NCI-H146 treated with DMSO at 0.1 percent for 48 hours (cell line): ENCODE results near the gene ZNF503.

Experiments used
- DNase-seq: peaks from one replicate; lab custom pipeline; 2025; ENCODE audit not compliant: unreplicated experiment; lab: John Stamatoyannopoulos, UW

The ZNF503 gene, protein sequence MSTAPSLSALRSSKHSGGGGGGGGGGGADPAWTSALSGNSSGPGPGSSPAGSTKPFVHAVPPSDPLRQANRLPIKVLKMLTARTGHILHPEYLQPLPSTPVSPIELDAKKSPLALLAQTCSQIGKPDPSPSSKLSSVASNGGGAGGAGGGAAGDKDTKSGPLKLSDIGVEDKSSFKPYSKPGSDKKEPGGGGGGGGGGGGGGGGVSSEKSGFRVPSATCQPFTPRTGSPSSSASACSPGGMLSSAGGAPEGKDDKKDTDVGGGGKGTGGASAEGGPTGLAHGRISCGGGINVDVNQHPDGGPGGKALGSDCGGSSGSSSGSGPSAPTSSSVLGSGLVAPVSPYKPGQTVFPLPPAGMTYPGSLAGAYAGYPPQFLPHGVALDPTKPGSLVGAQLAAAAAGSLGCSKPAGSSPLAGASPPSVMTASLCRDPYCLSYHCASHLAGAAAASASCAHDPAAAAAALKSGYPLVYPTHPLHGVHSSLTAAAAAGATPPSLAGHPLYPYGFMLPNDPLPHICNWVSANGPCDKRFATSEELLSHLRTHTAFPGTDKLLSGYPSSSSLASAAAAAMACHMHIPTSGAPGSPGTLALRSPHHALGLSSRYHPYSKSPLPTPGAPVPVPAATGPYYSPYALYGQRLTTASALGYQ

DNA sequence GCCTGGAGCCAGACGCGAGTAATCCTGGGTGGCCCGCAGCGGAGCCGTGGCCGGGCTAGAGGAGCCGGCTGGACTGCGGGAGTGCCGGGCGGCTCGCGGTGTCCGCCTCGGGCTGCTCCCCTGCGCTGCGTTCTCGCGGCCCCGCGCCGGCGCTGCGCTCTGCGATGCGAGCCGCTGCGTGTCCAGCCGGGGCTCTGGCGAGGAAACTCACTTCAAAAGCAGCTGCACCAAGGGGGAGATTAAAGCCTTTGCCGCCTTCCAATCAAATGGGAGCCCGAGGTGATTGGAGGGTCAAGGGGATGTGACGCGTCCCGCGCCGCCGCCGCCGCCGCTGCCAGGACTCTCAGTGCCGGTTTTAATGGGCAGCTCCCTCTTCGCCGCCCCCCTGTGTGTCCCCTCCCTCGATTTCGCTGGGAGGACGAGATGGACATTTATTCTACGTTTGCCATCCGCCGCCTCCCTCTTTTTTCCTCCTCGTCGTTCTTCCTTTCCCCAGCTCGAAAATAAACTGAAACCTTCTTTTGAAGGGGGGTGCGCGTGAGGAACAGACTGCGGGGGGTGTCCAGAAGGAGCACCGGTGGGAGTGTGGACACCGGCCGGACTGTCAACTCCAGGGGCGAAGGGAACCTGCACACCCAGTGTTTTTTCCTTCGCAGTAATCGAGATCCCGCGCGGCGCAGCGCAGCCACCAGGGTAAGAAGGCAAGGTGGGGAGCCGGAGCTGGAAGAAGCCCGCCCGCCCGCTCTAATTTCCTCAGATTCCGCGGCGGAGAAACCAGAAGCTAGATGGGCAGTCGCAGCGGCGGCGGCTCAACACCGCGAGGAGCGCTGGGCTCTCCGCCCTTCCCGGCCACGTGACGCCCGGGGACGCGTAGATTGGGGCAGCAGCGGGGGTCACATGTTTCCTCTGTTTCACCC is at the start of gene ZNF503:
TSS of gene ZNF503 (minus strand) at position 196 of the 917 bp plus-strand sequence. CDS start 345 bp downstream, outside the sequence.
- peak; percentile 93 for DNase-seq

DNA sequence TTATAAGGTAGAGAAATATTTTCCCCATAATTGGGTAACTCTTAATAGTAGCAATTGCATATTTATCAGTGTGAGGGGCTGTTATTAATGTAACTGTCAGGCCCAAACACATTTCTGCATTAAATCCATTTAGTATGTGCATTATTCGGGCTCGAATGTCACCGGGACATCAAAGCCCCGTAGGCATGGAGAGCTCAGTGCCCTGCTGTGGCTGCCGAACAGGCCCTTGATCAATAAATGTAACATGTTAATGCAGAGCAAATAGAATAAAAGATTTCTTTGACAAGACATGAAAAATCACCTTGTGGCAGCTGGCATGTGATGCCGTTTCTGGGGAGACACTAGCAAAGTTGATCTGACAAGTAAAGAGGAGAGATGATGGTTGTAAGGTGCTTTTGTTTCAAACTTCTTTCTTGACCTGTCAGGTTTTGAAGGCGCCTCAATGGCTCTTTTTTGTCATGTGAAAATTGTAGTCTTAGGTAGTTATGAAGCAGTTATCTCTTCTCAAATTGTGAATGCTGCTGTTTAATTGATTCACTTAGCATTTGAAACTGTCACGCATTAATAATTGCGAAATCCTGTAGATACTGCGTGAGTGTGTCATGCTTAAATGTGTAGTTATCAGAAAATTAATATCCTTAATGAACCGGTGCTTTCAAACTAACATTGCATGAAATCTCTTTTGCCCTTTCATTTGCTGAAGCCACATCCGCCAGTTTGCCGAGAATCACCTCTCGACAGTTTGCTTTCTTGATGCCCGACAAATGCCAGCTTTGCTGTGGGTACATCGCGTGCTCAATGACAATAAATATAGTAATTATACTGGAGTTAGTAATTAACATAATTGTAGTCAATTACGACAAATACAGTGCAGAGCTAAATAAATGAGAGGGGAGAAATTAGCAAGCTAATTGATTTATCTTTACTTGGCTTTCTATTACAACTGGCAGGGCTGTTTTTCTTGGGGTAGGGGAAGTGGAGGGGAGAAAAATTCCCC is 49.4 kb upstream of the ZNF503 start:
- DNase-seq = peak; percentile 53

DNA sequence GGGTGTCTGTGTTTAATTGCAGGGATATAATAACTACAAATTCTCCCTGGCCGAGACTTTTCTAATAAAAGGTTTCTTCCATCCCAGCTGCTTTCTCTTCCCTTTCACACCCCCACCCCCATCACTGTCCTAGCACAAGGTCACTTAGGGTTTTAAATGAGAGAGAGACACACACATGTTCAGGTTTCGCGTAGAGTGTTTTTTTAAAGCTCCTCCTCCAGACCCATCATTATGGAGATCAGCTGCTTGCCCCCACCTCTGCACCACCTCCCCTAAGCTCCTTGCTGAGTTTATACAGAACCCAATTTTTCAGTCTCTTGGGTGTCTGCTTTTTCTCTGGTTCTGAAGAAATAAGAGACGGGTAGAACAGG is 48.5 kb upstream of the ZNF503 start:
- DNase-seq = peak; percentile 53

DNA sequence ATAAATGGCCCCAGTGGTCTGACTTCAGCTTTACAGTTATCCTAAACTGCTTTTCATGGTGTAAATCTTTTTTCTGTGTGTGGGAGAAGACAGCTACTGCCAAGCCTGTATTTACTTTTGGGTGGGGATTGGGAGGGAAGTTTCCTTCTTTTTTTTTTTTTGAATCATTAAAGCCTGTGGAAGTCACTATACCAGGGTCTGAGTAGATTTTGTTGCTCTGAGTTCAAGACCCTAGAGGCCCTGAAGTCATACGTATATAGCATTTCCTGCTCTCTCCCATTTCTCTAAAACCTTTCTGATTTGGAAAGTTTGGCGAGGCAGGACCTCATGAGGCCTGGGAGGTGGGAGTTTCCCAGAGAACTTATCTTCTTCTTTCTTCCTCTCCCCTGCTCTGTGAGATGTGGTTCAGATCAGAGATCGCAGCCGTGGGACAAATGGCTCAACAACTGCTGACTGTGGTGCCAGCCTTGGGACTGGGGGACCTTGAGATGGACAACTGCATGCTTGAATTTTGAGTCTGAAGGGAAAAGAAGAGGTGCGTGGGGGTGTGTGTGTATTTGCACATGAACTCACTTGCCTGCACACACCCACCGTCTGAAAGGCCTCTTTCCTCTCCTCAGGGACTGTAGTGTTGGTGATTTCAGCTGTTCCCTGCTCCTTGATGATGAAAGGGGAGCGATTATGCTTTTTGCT is 48.0 kb upstream of the ZNF503 start:
- DNase-seq = no peak

DNA sequence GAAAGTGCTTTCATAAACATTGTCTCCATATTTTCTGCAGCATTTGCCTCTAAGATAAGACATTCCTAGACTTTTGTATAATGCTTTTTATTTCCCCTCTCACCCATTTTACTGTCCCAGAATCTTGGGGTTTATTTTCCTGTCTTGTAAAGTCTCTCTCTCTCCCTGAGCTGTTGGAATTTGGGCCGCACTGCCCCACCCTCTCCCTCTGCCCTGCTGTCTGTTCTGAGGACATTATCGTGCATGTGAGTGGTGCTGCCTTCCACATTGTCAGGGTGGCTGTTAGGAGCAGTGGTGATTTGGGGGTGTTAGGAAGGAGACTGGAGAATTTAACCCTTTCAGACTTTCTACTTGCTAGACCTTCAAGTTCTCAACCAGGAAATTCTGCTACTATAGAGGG is 46.6 kb upstream of the ZNF503 start:
- DNase-seq = no peak

DNA sequence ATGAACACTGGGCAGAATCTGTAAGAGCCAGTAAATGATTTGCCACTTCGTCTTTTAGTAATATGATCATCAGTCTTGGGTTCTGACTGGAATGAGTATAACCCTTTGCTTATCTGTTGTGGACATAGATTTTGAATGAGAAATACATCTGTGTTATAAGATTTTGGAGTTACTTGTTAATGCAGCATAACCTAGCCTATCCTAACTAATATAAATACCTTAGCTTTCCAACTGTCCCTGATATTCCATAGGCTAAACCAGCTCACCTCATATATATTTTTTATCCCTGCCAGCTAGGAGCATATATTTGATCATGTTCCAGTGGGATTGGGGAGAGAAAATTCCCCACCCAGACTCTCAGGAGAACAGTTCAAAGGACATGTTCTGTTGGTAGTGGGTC is 44.9 kb upstream of the ZNF503 start:
- DNase-seq = no peak

DNA sequence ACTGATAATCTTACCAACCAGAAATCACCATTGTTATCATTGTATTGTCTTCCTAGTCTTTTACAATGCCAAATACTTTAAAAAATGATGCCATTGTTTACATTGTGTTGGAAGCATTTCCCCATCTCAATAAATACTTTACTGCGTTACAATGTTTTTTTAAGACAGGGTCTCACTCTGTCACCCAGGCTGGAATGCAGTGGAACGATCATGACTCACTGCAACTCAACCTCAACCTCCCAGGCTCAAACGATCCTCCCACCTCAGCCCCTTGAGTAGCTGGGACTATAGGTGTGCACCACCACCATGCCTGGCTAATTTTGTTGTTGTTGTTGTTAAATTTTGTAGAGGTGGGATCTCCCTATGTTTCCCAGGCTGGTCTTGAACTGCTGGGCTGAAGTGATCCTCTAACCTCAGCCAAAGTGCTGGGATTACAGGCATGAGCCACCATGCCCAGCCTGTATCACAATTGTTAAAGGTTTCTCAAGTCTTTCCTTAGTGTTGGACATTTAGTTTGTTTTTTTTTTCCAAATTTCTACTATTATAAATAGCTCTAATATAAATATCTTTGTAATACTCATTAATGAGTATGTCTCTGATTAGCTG is 43.3 kb upstream of the ZNF503 start:
- no peak for DNase-seq

DNA sequence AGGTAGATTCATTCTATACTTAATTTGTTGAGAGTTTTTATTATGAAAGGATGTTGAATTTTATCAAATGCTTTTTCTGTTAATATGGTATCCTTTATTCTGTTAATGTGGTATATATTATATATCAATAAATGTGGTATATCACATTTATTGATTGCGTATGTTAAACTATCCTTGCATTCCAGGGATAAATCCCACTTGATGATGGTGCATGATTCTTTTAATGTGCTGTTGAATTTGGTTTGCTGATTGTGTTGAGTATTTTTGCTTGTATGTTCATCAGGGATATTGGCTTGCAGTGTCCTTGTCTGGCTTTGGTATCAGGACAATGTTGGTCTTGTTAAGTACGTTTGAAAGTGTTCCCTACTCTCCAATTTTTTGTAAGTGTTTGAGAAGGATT is 41.8 kb upstream of the ZNF503 start:
- DNase-seq = no peak

DNA sequence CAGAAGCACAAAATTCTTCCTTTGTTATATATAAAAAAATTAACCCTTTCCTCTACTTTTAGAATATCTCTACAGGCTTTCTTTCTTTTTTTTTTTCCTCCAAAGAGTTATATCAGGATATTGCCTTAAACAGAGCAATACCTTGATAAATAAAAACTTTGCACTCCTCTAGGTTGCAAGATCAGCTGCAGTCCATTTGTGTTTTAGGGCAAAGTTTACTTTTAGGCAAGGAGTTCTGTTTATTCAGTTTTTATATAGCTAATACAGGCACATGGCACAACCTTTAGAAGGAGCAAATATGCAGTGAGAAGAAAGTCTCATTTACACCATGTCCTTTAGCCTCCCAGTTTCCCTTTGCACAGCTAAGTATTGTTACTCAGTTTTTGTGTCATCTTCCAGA is 40.1 kb upstream of the ZNF503 start:
- no peak for DNase-seq

DNA sequence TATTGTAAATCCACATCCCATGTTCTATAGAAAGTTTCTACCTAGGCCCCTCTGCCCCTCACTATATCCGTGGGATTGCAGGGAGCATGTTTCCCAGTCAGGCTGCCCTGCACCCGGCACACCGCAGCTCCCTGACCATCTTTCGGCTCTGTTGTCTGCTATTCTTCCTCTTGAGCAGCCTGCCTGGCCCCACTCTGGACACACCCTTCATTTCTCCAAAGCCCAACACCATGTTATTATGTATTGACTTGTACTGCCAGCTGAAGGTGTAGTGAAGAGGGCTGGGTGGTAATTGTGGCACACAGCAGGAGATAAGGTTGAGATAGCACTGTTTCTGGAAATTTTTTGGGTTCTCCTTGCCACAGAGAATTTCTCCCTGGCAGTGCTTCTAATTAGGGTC is 39.6 kb upstream of the ZNF503 start:
- peak; percentile 29 for DNase-seq

DNA sequence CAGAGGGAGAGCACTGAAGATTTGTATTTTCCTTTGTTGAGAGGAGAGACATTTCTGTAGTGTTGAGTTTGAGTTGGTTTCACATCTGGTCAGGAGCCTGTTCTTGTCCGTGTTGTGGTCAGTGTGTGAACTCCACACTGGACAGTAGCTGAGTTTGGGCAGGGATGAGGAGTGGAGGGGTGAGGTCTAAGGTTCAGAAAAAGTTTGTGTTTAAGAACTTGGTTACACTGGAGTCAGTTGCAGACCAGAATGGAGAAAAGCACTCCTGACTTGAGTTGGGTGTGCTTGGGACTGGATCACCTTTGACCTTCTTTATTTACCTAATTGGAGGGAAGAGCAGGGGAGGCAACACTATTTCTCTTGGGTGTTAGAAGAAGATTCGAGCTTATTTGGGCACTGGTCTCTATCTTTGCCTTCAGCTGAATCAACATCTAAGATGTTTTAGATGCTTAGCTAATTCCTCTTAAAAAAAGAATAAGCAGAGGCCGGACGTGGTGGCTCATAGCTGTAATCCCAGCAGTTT is 38.8 kb upstream of the ZNF503 start:
- DNase-seq = no peak

DNA sequence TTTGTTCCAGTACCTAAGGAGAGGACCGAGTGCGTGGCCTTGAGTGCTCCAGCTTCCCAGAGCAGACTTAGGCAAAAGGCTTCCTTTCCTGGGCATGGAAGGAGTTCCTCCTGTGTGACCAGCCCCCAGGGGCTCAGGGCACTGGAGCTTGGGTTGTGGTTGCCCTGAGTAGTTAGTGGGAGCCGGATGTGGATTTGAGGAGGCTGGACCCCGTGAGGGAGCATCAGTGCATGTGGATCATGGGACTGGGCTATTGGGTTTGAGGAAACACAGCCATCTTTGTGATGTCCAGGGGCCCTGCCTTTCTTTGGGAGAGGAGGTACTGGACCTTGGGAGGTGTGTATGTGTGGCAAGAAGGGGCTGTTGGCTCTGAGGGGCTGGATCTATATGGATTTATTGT is 38.2 kb upstream of the ZNF503 start:
- no peak for DNase-seq

DNA sequence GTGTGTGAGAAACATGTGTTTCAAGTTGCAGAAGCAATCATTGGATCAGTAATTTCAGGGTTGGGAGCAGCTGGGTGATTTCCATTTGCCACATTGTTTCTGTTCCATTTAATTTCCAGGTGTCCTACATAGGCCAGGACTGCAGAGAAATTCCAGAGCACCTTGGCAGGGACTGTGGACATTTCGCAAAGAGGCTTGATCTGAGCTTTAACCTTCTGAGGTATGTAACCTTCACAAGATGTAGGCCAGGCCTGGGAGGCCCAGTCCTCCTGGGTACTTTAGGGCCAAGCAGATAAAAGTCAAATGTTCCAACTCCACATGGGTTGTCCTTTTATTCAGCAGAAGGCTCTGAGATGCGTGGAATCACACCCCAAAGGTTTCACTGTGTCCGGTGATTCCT is 36.7 kb upstream of the ZNF503 start:
- no peak for DNase-seq

DNA sequence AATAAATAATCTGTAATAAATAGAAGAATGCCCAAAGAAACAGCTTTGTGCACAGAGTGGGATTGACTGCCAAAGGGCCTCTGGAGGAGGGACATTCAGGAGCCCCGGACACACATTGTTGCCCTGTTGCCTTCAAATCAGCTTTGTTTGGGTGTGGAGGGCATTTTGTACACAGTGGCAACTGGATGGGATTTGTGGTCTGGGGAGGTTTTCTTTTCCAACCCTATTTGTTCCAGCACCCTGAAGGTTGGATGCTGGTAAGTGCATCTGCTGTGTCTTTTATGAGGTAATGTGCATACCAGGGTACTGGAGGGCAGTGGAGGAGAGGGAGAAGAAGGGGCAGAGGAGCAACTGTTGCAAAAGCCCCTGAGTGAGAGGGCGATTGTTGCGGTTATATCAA is 36.1 kb upstream of the ZNF503 start:
- no peak for DNase-seq

DNA sequence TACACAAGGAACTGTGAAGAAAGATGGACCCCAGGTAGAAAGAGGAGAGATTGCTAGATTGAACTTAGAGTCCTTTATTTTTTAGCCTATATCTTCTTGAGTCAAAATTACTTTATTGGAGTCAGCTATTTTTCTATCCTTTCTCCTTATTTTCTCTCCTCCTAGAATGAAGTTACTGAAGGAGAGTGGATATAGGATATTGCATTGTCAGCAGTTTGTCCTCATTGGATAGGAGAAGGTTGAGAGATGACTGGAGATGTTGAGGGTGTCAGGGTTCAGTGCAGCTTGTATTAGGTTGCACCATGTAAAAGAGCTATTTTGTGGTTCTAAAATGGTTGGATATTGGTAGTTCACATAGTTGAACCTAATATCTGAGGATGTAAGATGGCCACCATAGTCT is 35.3 kb upstream of the ZNF503 start:
- DNase-seq = no peak

DNA sequence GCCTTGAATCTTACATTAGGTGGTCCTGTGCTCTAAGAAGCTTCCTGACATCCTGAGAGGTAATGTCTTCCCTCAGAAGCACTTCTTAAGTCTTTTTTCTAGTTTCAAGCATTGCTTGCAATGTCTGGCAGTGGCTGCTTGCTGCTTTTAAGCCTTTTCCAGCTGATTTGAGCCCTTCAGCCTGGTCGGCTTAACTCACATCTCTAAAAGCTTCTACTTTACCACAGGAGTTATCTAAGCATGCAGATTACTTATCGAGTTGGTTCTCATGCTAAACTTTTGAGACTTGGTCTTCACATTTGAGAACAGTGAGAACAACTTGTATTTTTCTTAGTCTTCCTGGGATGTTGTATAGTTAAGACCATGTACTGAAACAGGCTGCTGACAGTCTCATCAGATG is 33.7 kb upstream of the ZNF503 start:
- no peak for DNase-seq

DNA sequence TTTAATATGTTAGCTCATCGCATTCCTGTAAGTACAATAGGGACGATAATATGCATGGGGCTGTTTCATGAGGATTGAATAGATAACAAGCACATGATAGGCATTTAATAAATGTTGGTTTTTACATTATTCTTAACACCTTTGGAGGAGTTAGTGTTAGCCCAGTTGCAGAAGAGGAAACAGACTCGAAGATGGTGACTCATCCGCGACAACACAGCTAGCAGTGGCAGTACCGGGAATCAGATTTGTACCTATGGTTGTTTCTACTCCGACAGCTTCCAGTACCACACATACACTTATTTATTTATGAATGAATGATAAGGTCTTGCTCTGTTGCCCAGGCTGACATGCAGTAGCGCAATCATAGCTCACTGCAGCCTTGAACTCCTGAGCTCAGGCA is 32.7 kb upstream of the ZNF503 start:
- DNase-seq = no peak

DNA sequence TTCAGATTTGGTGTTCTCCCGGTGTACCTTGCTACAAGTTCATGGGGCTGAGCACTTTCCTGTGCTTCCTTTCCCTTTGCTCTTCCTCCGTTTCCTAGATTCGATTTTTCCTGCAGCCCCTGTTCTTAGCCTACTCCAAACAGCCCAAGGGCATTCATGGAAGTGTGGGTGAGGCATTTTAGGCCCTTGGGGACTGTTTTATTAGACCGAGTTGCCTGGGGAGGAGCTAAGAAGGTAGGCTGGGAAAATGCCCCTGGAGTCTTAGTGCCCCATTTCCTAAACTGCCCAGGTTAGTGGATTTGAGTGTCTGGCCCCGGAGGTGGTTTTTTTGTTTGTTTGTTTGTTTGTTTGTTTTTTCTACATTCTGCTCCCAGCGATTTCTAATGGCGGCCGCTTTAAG is 31.7 kb upstream of the ZNF503 start:
- no peak for DNase-seq

DNA sequence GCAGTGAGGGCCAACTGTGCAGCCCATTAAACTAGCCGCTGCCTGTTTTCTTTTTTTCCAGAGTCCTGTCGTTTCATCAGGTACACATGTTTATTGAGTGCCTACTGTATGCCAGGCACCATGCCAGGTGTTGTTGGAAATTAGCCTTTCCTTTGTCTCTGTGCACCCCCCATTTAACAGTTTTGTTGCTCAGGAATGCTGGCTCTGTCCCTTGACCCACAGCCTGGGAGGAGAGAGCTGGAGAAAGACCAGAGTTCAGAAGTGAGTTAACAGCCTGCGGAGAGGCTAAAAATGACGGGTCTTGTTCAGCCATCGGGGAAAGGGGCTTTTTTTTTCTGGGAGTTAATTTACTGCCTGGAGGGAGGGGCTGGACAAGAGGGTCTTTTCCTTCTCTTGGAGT is 31.2 kb upstream of the ZNF503 start:
- DNase-seq = no peak
